Stimulated activated naive CD4-positive, alpha-beta T cell (primary cell): Measurements from ENCODE around the gene IRF8.
A peak's percentile ranks its signal among the peaks of the same experiment; 100 is the strongest.
"Not testable (repeated sequence)": the region's sequence is repeated elsewhere in the genome, so short reads cannot be mapped to it uniquely, and the experiment has no call there.

Experiments used
- DNase-seq, 6 experiments: peaks; one replicate each; lab custom pipeline; 2025; lab: John Stamatoyannopoulos, UW

The IRF8 gene

GRCh38 chr16:85935974-85936760 is 37.2 kb downstream of the IRF8 start:
- peak; percentile 14 to 85 (median 60) for DNase-seq

DNA sequence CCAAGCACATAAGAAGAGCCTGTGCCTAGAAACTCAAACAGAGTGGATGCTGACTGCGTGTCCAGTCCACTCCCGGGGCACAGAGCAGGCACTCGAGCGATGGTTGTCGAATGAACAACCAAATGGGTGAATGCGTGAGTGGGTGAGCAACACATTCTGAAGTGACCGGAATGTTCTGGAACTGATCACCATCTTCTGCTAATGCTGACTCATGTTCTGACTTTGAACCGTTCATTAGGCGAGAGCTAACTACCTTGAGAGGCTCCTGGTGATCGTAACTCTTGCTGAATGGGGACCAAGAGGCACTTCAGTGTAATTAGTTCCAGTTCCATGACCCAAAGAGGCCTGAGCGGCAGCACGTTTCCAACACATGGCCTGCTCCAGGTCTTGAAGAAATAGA is 37.9 kb downstream of the IRF8 start:
- DNase-seq: no peak

GRCh38 chr16:85940214-85940613 is 41.3 kb downstream of the IRF8 start:
- DNase-seq: no peak

- DNase-seq: no peak
Measured at GRCh38 chr16:85941863-85942644, 43.1 kb downstream of the IRF8 start.

GRCh38 chr16:85942659-85943058 is 43.7 kb downstream of the IRF8 start:
- not testable (repeated sequence) for DNase-seq

GRCh38 chr16:85943711-85944110 is 44.7 kb downstream of the IRF8 start:
- no peak for DNase-seq

GRCh38 chr16:85944572-85945423 is 45.8 kb downstream of the IRF8 start:
- DNase-seq: no peak

DNA sequence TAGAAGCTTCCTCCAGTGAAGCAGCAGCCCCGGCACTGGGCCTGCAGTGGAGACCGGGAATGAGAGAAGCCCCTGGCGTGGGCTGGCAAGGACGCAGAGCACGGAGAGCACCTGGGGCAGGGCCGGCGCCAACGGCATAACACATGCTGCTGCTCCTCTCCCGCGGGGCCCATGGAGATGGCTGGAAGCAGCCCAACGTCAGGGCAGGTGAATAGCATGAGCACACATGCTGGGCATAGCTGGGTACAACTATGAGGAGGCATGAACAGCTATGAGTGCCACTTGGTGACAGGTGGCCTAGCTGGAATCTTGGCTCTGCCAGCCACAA is 46.4 kb downstream of the IRF8 start:
- DNase-seq: no peak

DNA sequence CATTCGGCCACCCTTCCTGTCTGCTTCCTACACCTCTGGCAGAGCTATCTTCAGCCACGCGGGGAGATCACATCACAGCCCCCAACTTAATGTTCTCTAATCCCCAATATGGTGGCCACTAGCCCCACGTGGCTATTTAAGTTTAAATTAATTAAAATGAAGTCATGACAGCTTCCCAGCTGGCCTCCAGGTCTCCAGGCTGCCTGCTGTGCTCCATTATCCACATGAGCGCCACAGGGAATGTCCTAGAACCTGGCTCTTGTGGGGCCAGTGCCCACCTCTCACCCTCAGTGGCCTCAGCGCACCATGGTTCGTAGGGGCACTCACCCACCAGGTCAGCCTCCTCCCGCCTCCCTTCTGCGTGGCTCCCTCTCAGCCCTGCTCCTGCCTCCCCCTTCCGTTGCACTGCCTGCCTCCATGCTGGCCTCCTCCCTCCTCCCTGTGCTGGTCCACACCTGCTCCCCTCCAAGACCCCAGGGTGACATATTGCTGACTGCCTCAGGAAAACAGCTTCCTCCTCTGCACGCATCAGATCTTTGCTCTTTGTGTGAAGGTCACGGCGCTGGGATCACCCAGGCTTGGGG is 47.7 kb downstream of the IRF8 start:
- no peak for DNase-seq

- peak in 1 of 6 experiments; percentile 23 for DNase-seq
Measured at GRCh38 chr16:85947230-85948137, 48.5 kb downstream of the IRF8 start.

DNA sequence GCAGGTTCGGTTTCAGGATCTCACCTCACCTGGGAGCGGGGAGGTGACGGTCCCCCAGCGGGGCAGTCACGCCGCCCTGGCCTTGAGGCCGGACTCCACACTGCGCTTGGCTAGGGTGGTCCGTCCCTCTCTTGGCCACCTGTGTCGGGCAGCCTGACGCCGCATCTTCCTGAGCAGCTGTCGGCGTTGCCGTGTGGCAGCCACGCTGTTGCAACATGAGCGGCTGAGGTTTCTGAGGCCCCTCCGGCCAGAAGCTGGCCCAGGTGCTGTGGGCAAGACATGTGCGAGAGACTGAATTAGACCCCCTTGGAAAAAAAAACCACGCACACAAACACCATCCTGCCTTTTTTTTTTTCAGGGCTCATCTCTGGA is 49.2 kb downstream of the IRF8 start:
- DNase-seq: no peak

DNA sequence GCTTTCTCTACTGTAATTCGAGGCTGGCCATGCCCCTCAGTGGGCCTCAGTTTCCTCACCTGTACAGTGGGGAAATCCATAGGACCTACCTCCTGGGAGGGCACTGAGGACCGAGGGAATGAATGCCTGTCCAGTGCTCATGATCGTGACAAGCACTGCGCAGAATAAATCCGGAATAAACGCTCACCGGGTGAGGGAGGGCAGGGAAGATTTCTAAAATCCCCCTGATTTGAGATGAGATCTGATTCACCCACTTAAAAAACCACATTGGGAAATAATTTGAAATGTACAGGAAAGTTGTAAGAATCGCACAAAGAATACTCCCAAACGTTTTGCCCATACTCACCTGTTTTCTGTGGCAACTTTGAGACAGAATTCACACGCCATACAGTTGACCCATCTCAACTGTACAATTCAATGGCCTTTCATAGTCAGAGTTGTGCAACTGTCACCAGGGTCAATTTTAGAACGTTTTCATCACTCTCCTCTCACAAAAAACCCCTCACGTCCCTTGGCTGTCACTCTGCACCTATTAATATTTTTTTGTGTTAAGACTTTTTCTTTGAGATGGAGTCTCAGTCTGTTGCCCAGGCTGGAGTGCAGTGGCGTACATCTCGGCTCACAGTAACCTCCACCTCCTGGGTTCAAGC is 49.8 kb downstream of the IRF8 start:
- DNase-seq: no peak

- DNase-seq: no peak
Measured at GRCh38 chr16:85950136-85950918, 51.4 kb downstream of the IRF8 start.

GRCh38 chr16:85952197-85952596 is 53.2 kb downstream of the IRF8 start:
- no peak for DNase-seq

GRCh38 chr16:85952811-85953210 is 53.8 kb downstream of the IRF8 start:
- DNase-seq: no peak

- DNase-seq: no peak
Measured at GRCh38 chr16:85954927-85955519, 56.1 kb downstream of the IRF8 start.

DNA sequence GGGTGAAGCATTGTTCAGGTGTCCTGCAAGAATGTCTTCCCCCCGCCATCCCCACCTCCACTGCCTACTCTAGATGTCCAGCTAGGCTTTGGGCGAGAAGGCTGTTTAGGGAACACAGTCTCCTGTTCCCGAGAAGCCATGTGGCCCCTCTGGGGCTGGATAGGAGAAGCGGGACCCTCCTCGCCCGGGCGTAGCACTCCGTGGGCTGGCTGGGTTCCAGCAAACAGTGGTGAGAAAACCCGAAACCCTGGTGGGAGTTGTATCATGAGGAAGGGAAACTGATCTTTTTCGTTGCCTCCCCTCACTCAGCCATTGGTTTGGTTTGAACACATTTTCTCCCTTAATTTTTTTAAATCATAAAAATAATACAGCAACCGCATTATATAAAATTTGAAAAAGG is 56.6 kb downstream of the IRF8 start:
- no peak for DNase-seq

DNA sequence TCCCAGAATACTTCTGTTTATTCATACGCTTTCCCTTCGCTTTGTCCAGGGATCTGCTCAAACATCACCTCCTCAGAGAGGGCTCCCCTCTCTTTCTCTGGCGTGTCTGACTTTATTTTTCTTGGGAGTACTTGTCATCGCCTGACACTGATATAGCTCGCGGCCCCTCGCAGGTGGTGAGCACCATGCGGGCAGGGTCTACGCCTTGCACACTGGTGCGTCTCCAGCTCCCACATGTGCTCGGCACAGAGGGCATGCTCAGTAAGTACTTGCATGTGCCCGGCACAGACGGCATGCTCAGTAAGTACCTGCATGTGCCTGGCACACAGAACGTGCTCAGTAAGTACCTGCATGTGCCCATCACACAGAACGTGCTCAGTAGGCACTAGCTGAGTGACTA is 57.5 kb downstream of the IRF8 start:
- no peak for DNase-seq

DNA sequence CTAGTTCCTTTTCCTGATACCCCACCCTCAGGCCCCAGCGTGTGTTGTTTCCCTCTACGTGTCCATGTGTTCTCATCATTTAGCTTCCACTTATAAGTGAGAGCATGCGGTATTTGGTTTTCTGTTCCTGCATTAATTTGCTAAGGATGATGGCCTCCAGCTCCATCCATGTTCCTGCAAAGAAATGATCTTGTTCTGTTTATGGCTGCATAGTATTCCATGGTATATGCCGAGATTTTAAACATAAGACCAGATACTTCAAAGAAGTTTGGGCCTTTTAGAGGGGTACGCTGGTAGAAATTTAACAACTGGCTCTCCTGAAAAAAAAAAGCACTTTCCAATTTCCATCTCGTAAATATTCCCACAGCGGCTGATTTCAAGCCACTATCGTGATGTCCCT is 59.8 kb downstream of the IRF8 start:
- no peak for DNase-seq
